ENCODE measurements around the gene CAPN13.
A peak's percentile ranks its signal among the peaks of the same experiment; 100 is the strongest.
"Not testable (repeated sequence)": the region's sequence is repeated elsewhere in the genome, so short reads cannot be mapped to it uniquely, and the experiment has no call there.

The CAPN13 gene

DNA sequence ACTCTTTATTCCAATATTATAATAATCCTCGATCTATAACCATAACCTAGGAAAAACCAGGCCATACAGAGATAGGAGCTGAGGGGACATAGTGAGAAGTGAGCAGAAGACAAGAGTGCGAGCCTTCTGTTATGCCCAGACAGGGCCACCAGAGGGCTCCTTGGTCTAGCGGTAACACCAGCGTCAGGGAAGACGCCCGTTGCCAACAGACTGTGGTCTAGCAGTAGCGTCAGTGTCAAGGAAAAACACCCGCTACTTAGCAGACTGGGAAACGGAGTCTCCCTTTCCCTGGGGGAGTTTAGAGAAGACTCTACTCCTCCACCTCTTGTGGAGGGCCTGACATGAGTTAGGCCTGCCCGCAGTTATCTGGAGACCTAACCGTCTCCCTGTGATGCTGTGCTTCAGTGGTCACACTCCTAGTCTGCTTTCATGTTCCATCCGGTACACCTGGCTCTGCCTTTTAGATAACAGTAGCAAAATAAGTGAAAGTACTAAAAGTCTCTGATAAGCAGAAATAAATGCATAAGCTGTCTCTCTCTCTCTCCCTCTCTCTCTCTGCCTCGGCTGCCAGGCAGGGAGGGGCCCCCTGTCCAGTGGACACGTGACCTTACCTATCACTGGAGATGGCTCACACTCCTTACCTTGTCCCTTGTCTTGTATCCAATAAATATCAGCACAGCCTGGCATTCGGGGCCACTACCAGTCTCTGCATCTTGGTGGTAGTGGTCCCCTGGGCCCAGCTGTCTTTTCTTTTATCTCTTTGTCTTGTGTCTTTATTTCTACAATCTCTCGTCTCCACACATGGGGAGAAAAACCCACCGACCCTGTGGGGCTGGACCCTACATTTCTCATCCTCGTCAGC lies 109.8 kb downstream of the CAPN13 start:
- not testable (repeated sequence) for DNase-seq

DNA sequence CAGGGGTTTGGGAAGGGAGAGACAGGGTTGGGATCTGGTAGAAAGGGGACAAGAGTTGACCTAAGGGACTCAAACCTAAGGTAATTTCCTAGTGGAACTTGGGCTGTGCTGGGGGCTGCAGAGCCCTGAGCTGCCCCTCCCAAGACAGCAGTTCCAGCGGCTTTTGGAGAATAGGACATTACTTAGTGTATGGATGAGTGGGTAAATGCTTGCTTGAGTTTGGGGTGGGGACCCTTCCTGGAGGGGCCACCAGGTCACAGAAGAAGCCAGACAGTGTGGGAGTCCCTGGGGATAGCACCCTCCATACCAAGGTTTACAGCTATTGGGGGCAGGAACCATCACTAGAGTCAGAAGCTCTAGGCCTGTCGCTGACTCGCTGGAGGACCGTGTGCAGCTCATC lies 111.5 kb downstream of the CAPN13 start:
- DNase-seq = no peak

DNA sequence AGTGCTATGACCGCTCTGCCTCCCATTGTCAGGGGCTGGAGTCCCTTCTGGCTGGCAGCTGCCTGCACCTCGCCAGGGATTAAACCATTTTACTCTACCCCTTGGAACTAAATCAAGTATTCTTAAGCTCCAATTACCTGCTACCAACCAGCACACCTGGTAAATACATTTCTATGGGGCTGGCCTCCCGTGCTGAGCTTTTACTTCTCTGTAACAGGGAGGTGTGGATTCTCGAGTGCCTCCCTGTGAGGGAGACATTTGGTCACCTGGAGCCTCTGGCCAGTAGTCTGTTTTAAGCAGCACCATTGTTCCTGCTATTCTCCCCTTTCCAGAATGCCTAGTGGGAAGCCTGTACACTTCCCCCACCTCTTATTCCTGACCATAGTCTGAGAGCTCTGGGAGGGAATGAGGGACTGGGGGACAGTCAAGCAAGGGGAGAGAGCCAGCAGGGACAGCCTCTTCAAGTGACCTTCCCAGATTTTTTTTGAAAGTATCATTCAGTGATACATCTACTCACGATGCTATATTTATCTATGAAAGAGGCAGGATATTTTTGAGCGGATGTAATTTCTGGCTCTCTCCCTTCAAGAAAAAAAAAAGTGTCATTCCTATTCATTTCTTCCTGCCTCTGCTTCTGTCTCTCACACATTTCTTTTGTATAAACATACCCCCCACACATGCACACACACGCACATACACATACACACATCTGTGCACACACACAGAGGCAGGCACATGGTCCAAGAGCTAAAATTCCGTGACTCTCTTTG lies 112.8 kb downstream of the CAPN13 start:
- DNase-seq = no peak

DNA sequence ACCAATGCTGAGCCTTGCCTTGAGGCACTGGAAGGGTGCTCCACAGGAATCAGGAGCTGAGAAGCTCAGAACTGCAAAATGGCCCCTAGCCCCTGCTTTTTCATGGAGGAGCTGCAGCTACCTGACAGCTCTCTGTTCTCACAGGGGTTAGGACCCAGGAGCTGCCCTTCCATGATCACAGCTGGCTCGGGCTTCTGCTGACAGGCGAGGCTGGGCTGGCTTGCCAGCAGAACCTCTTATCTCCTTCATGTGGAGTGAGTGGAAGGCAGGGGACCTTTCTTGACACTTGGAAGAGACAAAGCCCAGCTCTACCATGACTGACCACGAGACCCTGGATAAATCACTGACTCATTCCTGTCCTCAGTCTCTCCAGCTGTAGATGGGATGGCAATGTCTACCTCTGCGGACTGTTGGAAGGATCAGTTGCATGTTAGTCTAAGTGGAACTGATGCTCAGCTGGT lies 113.4 kb downstream of the CAPN13 start:
- no peak for DNase-seq

DNA sequence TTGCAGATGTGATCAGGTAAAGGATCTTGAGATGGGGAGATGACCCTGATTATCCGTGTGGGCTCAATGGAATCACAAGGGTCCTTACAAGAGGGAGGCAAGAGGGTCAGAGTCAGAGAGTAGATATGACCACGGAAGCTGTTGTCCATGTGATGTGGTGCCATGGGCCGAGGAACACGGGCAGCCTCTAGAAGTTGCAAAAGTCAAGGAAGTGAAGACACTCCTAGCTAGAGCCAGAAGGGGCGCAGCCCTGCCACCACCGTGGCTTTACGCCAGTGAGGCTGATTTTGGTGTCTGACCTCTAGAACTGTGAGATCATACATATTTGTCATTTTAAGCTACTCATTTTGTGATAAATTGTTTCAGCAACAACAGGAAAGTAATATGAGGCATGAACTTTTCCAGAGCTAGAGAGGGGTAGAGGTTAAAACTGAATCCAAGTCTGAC lies 114.4 kb downstream of the CAPN13 start:
- no peak for DNase-seq

DNA sequence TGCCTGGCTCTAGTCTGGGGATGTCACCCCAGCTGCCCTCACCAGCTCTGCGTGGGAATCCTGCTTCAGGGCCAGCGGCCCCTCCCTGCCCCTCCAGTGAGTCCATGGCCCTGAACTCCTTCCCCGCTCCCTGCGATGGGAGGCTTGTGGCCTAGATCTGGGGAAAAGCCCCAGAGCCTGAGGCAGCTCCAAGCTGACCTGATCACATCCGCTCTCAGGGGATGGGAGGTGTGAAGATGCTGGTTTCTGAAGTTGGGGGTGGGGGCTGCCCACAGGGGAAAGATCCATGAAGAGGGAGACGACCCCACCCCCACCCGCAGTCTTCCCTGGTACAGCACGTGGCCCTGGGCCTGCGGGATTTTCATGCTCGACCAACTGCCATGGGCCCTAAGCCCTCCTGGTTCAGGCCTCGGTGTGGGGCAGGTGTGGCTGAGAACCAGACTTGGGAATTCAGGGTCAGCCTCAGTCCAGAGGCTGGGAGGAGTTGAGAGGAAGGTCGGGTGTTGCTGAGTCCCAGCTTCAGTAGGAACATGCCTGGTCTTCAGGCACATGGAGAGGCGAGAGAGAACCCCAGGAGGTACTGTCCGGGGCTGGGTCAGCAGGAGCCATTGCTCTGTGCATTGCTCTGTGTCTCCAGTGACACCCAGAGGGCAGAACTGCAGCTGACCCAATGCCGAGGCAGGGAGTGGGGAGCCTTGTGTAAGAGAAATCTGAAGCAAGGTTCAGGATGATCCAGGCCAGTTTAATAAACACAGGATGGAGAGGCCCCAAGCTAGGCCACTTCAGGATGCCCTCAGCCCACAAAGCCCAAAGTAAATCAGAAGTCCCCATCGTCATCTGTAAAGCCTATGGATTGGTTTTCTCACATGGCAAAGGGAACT lies 115.1 kb downstream of the CAPN13 start:
- no peak for DNase-seq

DNA sequence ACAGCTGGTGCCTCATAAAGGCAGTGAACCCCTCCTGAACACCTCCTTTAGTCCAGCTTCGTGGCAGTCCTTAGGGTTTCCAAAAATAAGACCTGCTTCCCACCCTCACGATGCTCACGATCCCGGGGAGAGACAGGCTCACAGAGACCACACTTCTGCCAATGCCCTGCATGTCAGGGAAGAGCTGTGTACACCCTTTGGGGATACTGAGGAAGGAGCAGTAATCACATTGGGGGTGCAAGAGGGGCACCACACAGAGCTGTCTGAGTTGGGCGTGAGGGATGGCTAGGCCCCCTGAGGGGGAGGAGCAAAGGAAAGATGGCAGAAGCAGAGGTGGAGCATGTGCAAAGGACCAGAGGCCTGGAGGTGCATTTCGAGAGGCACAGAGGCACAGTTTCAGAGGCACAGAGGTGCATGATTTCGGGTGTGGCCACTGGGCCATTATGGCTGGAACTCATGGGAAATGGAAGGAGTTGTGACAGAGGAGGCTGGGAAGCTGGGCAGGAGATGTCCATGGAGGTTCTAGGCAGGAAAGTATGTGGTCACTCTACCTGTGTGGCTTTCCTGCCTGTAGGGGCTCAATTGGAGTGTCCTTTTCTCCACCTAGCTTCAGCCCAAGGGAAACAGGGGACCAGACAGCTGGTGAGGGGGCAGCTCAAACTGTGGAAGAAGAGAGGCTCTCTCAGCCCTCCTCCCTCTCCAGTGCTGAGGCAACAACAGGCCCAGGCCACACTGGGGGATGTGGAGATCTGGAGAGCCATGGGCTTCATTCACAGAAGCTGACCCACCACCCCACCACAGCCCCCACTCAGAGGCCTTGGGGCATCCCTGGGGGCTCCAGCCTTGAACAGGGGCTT lies 115.9 kb downstream of the CAPN13 start:
- no peak for DNase-seq

DNA sequence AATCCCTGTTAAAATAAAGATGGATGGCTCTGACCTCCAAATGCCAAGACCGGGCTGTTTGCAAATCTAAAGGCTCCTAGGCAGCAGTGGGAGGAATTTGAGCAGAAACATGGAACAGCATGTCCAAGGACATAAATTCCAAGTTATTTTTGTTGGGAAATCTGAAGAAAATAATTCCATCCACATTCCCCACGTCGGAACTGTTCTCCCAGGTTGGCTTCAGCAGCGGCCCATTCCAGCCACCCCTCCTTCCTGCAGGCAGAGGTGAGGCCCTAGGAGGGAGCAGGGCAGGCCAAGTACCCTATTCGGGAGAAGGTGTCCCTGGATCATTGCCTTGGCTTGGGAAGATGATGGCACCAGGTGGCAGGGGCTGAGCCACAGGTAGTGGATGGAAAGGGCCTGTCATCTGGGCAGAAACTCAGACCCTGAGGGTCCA lies 117.1 kb downstream of the CAPN13 start:
- DNase-seq = no peak

DNA sequence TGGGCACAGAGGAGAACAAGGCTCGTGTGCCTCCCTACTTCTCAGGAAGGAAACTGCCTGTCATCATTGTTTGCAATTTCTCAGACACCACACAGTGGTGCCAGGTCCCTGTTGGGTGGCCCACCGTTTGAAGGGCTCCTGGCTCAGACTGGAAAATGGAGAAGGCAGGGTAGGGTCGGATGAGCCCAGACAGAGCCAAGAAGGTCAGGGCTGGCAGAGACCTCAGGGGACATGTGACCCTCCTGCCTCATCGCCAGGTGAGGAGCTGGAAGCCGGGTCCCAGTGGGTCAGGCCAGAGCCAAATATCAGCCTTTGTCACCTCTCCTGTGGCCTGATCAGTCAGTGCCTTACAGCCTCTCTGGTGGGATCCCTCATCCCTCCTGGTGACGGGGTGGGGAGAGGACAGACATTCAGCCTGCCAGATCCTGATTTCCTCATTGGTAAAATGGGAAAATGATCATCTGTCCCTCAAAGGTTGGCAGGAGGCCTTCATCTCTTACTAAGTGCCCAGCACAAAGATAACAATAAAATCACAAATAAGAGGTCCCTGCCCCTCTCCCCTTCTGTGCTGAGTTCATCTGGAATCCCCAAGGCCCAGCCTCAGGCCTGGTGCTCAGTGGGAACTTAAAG lies 117.6 kb downstream of the CAPN13 start:
- DNase-seq = no peak

DNA sequence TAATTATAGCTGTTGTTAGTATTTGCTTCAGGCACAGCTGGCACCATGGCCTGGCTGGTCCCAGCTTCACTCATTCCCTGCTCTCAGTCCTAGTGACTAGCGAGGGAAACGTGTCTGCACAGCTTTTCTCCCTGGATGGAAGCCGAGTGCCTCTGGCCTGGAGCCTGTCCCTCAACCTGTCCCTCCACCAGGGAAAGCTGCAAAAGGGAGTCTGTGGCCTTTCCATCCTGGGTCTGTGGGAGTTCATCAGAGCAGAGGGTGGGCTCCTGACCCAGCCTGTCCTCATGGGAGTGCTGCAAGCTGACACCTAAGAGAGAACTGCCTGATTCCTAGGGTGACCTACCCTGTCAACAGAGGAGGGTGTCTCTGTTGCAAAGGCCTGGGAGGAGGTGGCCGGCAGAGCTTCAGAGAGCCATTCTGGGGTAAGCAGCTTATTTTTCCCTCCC lies 118.3 kb downstream of the CAPN13 start:
- no peak for DNase-seq

DNA sequence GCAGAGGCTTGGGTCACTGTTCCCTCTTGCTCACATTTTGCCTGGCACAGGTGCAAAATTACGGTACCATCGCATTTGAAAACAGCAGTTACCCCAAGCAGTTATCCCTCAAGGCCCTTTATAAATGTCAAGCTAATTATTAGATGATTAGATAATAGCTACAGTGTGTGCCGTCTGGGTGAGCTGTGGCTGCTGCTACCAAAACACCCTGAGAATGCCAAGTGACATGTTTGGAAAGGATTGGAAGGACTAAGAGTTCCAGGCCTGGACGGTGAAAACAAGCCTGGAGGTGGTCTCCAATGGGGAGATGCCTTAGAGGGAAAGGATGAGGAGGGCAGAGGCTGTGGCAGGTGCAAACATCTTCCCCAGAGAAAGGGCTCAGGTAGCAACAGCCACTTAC lies 120.6 kb downstream of the CAPN13 start:
- no peak for DNase-seq

DNA sequence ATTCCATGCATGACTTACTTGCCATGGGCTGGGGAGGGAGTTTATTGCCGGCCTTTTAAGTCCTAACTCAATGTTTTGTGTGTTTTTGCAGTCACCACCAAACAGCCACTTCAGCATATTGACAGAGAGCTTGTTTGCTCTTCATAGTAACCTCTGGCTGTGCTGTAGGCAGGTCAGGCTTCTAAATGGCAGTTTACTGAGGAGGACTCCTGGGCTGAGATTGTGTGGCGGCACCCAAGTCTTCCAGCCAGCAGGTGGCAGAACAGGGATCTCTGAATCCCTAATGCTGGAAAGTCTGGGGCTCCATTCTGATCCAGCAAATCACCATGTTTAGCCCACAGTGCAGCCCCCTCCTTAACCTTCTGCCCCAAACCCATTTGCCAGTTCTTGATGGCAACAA lies 121.2 kb downstream of the CAPN13 start:
- DNase-seq = no peak

DNA sequence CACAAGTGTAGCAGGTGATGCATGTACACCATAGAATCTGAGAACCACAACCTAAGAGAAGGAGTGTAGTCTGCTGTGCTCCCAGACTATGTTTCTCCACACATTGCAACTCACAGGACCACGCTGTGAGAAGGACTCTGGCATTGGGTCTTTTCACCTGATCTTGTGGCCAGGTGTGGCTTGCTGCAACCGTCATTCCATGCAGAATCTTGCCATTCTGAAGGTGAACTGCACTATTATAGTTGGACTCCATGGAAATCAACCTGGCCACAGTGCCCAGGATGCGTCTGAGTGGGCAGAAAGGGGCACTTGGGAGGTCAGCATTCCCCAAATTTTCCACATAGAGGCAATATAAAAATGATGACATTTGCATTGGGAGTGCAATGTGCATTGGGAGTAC lies 122.2 kb downstream of the CAPN13 start:
- no peak for DNase-seq

DNA sequence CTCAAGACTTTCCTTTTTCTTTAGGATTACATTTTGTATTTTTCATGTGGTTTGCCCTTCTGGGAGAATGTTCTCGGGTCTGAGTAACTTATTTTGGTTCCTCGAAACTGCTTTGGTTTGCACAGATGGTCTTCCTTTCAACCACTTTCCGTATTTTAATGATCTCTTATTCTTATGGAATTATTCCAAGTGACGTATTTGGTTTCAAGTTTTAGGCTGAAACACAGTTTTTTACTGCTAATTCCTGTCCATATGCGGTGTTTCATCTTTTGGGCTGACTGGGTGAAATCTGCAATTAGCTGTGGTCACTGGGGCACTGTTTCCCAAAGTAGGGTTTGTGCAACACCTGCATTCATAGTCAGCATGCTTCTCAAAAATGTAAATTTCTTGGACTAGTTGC lies 122.7 kb downstream of the CAPN13 start:
- DNase-seq = no peak

DNA sequence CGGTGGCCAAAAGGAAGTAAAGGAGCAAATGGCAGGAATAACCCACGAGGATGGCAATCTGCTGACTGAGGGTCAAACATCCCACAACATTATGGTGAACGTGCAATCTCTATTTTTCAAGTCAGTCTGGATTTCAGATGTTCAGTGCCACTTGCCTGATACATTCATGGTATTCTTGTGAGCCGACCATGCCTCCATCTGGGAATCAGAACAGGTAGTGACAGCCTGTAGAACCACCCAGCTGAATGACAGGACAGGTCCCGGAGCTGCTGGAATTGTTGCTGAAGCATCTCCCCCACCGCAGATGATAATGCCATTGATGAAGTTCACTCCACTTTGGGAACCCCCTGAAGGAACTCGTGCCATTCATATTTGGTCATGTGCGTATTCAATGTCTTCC lies 123.2 kb downstream of the CAPN13 start:
- DNase-seq = no peak

DNA sequence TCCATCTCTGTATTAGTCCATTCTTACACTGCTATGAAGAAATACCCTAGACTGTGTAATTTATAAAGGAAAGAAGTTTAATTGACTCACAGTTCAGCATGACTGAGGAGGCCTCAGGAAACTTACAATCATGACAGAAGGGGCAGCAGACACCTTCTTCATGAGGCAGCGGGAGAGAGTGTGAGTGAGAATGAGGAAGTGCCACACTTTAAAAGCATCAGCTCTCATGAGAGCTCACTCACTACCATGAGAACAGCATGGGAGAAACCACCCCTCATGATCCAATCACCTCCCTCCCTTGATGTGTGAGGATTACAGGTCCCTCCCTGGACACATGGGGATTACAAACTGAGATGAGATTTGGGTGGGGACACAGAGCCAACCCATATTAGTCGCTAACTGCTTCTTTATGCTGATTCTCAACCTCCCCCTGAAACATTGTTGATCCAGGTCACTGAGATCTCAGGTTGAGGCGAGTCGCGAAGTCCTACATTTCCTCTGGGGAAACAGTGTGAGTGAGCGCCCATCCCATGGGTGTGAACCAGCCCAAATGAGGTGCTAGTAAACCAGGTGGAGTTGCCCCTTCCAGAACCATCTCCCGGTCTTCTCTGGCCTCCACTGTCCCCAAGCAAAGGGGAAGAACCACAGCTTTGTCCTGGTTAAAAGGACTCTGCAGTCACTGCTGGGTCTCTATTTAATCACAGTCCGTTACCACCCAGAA lies 123.8 kb downstream of the CAPN13 start:
- peak in 1 of 2 donors; percentile 25 for DNase-seq

DNA sequence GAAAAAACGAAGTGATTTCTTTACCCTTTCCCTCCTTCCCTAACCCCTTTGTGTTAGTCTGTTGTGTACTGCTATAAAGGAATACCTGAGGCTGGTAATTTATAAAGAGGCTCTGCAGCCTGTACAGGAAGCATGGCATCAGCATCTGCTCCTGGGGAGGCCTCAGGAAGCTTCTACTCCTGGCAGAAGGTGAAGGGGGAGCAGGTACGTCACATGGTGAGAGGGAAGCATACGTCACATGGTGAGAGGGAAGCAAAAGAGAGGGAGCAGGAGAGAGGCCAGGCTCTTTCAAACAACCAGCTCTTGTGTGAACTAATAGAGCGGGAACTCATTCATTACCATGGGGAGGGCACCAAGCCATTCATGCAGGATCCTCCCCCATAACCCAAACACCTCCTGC lies 126.2 kb downstream of the CAPN13 start:
- no peak for DNase-seq

DNA sequence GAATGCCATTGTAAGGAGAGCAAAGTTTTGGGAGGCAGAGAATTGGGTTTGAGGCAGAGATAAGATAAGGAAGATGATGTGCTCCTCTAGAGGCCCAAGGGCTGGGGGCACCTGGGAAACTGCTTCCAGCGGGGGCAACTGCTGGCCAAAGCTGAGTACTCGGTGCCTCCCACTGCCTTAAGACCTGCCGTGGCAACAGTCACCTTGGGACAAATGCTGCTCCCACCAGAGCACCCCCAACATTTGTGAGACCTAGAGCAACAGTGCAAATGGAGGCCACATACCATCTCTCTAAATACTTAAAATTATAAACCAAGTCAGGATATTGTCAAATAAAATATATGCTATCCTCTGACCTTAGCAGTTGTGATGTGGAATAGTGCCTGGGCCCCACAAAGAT lies 127.1 kb downstream of the CAPN13 start:
- DNase-seq = no peak

DNA sequence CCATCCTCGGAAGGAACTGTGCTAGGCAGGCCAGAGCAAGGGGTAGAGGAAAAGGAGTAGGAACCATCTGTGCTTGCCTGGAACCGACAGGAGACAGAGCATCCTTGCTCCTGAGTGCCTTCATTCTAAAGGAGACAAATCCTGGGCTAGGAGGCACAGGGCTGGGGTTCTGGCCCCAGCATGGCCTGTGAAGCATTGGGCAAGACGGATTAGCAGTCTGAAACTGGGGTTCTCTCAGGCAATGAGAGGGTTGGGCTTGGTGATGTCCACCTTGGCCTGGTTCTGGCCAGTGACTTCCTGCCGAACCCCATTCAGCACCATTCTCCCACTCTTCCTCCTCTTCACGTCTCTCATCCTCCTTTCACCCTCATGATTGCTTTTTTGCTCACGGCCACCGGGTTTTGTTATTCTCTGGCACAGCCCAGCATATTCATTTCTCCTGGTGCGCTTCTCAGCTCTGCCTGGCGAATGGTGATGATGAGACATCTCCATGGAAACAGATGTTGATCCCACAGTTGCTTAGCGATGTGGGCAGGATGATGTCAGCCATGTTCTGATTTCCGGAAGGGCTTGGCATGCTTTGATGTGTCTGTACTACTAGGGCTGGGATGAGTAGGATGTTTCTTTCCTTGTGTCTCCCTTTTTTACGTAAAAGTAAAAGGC lies 127.7 kb downstream of the CAPN13 start:
- no peak for DNase-seq
